ENCODE measurements around the gene DIP2C.

The DIP2C gene

GRCh38 chr10:525565-526315 lies 163.7 kb downstream of the DIP2C start:
- Histone ChIP-seq H3K36me3 (no peaks in the 10 kb centered on the region), H3K27ac (no peak overlapping the region), H3K27me3 (ENCODE audit: insufficient read depth, low read depth, severe bottlenecking) (no peaks in the 10 kb centered on the region), H3K9me3 (ENCODE audit: severe bottlenecking) (no peaks in the 10 kb centered on the region), H3K4me3 (ENCODE audit: low read depth, low read length) (no peak overlapping the region)
- TF ChIP-seq, protein P1, sequence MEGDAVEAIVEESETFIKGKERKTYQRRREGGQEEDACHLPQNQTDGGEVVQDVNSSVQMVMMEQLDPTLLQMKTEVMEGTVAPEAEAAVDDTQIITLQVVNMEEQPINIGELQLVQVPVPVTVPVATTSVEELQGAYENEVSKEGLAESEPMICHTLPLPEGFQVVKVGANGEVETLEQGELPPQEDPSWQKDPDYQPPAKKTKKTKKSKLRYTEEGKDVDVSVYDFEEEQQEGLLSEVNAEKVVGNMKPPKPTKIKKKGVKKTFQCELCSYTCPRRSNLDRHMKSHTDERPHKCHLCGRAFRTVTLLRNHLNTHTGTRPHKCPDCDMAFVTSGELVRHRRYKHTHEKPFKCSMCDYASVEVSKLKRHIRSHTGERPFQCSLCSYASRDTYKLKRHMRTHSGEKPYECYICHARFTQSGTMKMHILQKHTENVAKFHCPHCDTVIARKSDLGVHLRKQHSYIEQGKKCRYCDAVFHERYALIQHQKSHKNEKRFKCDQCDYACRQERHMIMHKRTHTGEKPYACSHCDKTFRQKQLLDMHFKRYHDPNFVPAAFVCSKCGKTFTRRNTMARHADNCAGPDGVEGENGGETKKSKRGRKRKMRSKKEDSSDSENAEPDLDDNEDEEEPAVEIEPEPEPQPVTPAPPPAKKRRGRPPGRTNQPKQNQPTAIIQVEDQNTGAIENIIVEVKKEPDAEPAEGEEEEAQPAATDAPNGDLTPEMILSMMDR (IDR thresholded peaks at IDR 0.05; ENCODE audit: low read depth, low read length): no peak
- no peak for DNase-seq

DNA sequence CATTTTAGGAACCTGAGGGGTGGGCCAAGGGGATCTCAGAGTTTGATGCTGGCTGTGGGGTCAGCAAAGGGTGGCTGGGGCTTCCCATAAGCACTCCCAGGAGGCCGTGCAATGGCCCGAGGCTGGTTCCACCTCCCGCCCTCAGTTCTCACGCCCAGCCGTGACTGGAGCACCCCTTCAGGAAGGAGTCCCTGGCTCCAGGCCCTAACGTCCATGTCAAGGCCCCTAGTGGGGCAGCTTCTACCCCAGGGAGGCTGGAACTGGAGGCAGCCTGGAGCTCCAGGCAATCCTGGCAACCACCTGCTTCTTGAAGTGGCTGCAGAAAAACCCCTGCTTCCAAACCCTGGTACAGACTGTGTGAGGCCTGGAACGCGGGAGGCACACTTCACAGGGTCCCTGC lies 165.5 kb downstream of the DIP2C start:
- DNase-seq: no peak
- TF ChIP-seq, protein P1 (IDR thresholded peaks at IDR 0.05; ENCODE audit: low read depth, low read length): no peak
- H3K27ac ChIP-seq: no peak overlapping the region
- H3K9me3 ChIP-seq (ENCODE audit: severe bottlenecking): no peaks in the 10 kb centered on the region
- no peaks in the 10 kb centered on the region for H3K36me3 ChIP-seq
- no peak overlapping the region for H3K4me3 ChIP-seq (ENCODE audit: low read depth, low read length)
- H3K27me3 ChIP-seq (ENCODE audit: insufficient read depth, low read depth, severe bottlenecking): no peaks in the 10 kb centered on the region

- Histone ChIP-seq H3K36me3 (no peaks in the 10 kb centered on the region), H3K27me3 (ENCODE audit: insufficient read depth, low read depth, severe bottlenecking) (no peaks in the 10 kb centered on the region), H3K9me3 (ENCODE audit: severe bottlenecking) (no peaks in the 10 kb centered on the region), H3K27ac (no peak overlapping the region), H3K4me3 (ENCODE audit: low read depth, low read length) (no peak overlapping the region)
- TF ChIP-seq, protein P1 (IDR thresholded peaks at IDR 0.05; ENCODE audit: low read depth, low read length): no peak
- DNase-seq: no peak
These were observed 167.1 kb downstream of the DIP2C start for GRCh38 chr10:522350-522749.

GRCh38 chr10:521261-522250 lies 167.9 kb downstream of the DIP2C start:
- no peaks in the 10 kb centered on the region for H3K27me3 ChIP-seq (ENCODE audit: insufficient read depth, low read depth, severe bottlenecking)
- H3K4me3 ChIP-seq (ENCODE audit: low read depth, low read length): no peak overlapping the region
- no peak for DNase-seq
- H3K36me3 ChIP-seq: no peaks in the 10 kb centered on the region
- H3K27ac ChIP-seq: no peak overlapping the region
- H3K9me3 ChIP-seq (ENCODE audit: severe bottlenecking): no peaks in the 10 kb centered on the region
- TF ChIP-seq, protein P1 (IDR thresholded peaks at IDR 0.05; ENCODE audit: low read depth, low read length): no peak

- Histone ChIP-seq H3K4me3 (ENCODE audit: low read depth, low read length) (no peak overlapping the region), H3K27ac (no peak overlapping the region), H3K36me3 (no peaks in the 10 kb centered on the region), H3K27me3 (ENCODE audit: insufficient read depth, low read depth, severe bottlenecking) (no peaks in the 10 kb centered on the region), H3K9me3 (ENCODE audit: severe bottlenecking) (no peaks in the 10 kb centered on the region)
- TF ChIP-seq, protein P1 (IDR thresholded peaks at IDR 0.05; ENCODE audit: low read depth, low read length): no peak
- DNase-seq: peak; percentile 43
These were observed 169.1 kb downstream of the DIP2C start for GRCh38 chr10:520402-520787.

All from WERI-Rb-1 (cell line).